ENCODE results near the gene BMP10.

GRCh38 chr2:68911709-68912108 lies 40.5 kb upstream of the BMP10 start:
- TF ChIP-seq CREB1 (IDR thresholded peaks at IDR 0.05), result no peak
- no peak for TF ChIP-seq SRF (IDR thresholded peaks at IDR 0.05; ENCODE audit: low read depth, low read length)
- TF ChIP-seq CTCF (IDR thresholded peaks at IDR 0.05; ENCODE audit: control extremely low read depth in 1 of 3, insufficient read depth in 1 of 3, low read depth in 1 of 3, low read length in 3 of 3), result no peak
- no peak for TF ChIP-seq POLR2A (IDR thresholded peaks at IDR 0.05; ENCODE audit: control extremely low read depth in 1 of 2, low read depth in 2 of 2, low read length in 2 of 2)
- TF ChIP-seq FOSL1 (IDR thresholded peaks at IDR 0.05; ENCODE audit: insufficient read depth, low read depth, low read length), result no peak
